Astrocyte of the cerebellum (primary cell): ENCODE results near the gene IL1B.

Experiments used
- DNase-seq: peaks from one replicate; pipeline ENCODE4 v3.0.0-alpha.2; 2011; ENCODE audit warnings: low read depth
- H3K4me3 ChIP-seq: 2 replicates; pipeline ENCODE4 v1.5.1; 2011; ENCODE audit warnings: mild to moderate bottlenecking, low read depth, low read length, moderate library complexity
- CTCF ChIP-seq: IDR thresholded peaks from 2 replicates; pipeline ENCODE4 v1.5.1; 2012; ENCODE audit warnings: low read length, low read depth, moderate library complexity, mild to moderate bottlenecking; ENCODE audit errors: missing control alignments
- in situ Hi-C: cut with HindIII; loops from 2 replicates; pipeline ENCODE4 v1.10.0; 2017; ENCODE audit warnings: low sequenced_read_pairs

The IL1B gene

GRCh38 chr2:112791693-112792230 lies 44.8 kb downstream of the IL1B start:
- TF ChIP-seq CTCF: no peak
- no peak for DNase-seq
- in situ Hi-C loops: no loop called here
- no peak overlapping the region for H3K4me3 ChIP-seq

GRCh38 chr2:112791019-112791418 lies 45.6 kb downstream of the IL1B start:
- no peak for DNase-seq
- in situ Hi-C loops: no loop called here
- no peak overlapping the region for H3K4me3 ChIP-seq

GRCh38 chr2:112790305-112790704 lies 46.3 kb downstream of the IL1B start:
- no peak overlapping the region for H3K4me3 ChIP-seq
- TF ChIP-seq CTCF: no peak
- in situ Hi-C loops: no loop called here
- no peak for DNase-seq

More at GRCh38 chr2:112791019-112791418, 45.6 kb downstream of the IL1B start:
- TF ChIP-seq CTCF: no peak

GRCh38 chr2:112789186-112789585 lies 47.4 kb downstream of the IL1B start:
- H3K4me3 ChIP-seq: no peak overlapping the region
- in situ Hi-C loops: loop anchor here (5.0 kb wide), 1 partner anchor 37 kb away; no protein-coding TSS in a partner anchor
- DNase-seq: no peak
- no peak for TF ChIP-seq CTCF

- in situ Hi-C loops: loop anchor here (5.0 kb wide), 1 partner anchor 36 kb away; no protein-coding TSS in a partner anchor
- no peak for DNase-seq
- TF ChIP-seq CTCF: no peak
- H3K4me3 ChIP-seq: no peak overlapping the region
These were observed 47.9 kb downstream of the IL1B start for GRCh38 chr2:112788653-112789052.

- no peak for TF ChIP-seq CTCF
- no peak overlapping the region for H3K4me3 ChIP-seq
- DNase-seq: no peak
- in situ Hi-C loops: loop anchor here (5.0 kb wide), 1 partner anchor 36 kb away; no protein-coding TSS in a partner anchor
These were observed 48.7 kb downstream of the IL1B start for GRCh38 chr2:112787729-112788393.
